Smooth muscle cell (in vitro differentiated cells): Measurements from ENCODE around the gene CYP19A1. TPM values are rescaled to one million over a fixed set of nuclear protein-coding genes. Genes with fewer than 3 reads are reported as not detected.
A peak's percentile ranks its signal among the peaks of the same experiment; 100 is the strongest.

Experiments
- DNase-seq: peaks from one replicate; lab custom pipeline; 2025; ENCODE audit not compliant: unreplicated experiment; lab: John Stamatoyannopoulos, UW
- H2AFZ ChIP-seq: fragments of 200-600 bp; sonication (generic); 2 replicates; pipeline ENCODE4 v1.6.0; 2016; ENCODE audit warnings: antibody characterized with exemption, low read depth, mild to moderate bottlenecking
- H3F3A ChIP-seq: fragments of 200-600 bp; sonication (generic); 2 replicates; pipeline ENCODE4 v1.6.0; 2017; ENCODE audit warnings: antibody characterized with exemption, low read depth
- H3K27ac ChIP-seq: fragments of 200-600 bp; sonication (generic); 2 replicates; pipeline ENCODE4 v1.5.1; 2016; ENCODE audit warnings: low read depth, mild to moderate bottlenecking
- H3K27me3 ChIP-seq: fragments of 200-600 bp; sonication (generic); 2 replicates; pipeline ENCODE4 v1.6.1; 2016; ENCODE audit warnings: low read depth, mild to moderate bottlenecking
- H3K36me3 ChIP-seq: fragments of 200-600 bp; sonication (generic); 2 replicates; pipeline ENCODE4 v1.5.1; 2016; ENCODE audit warnings: low read depth
- H3K4me1 ChIP-seq: fragments of 200-600 bp; sonication (generic); 2 replicates; pipeline ENCODE4 v1.5.1; 2016; ENCODE audit warnings: low read depth
- H3K4me2 ChIP-seq: fragments of 200-600 bp; sonication (generic); 2 replicates; pipeline ENCODE4 v1.6.0; 2016; ENCODE audit warnings: mild to moderate bottlenecking
- H3K4me3 ChIP-seq: fragments of 200-600 bp; sonication (generic); 2 replicates; pipeline ENCODE4 v1.5.1; 2016; ENCODE audit warnings: mild to moderate bottlenecking
- H3K79me2 ChIP-seq: fragments of 200-600 bp; sonication (generic); 2 replicates; pipeline ENCODE4 v1.6.0; 2016; ENCODE audit warnings: low read depth, mild to moderate bottlenecking
- H3K9ac ChIP-seq: fragments of 200-600 bp; sonication (generic); 2 replicates; pipeline ENCODE4 v1.6.0; 2016; ENCODE audit warnings: low read depth
- H3K9me3 ChIP-seq: fragments of 200-600 bp; sonication (generic); replicated peaks from 2 replicates; pipeline ENCODE4 v1.5.1; 2016; ENCODE audit warnings: low read depth
- H4K20me1 ChIP-seq: fragments of 200-600 bp; sonication (generic); 2 replicates; pipeline ENCODE4 v1.6.0; 2016; ENCODE audit warnings: low read depth
- WGBS: methylation state at CpG from one replicate; pipeline ENCODE4 v1.1.7; 2016; ENCODE audit warnings: low lambda C conversion rate; 5-methylcytosine and 5-hydroxymethylcytosine counted together
- polyA plus RNA-seq: library from polyadenylated mRNA; unstranded; fragments of >200 nt; fragmentation: Nextera tagmentation; extraction: Ambion mirVana; gene quantifications from 2 replicates; pipeline ENCODE4 v1.2.1, GENCODE V29; 2016
- total RNA-seq: library from RNA; depleted of rRNA; stranded (reverse); fragments of >200 nt; gene quantifications from 2 replicates; pipeline ENCODE4 v1.2.3, GENCODE V29; 2014
- TF ChIP-seq, protein P1 (sequence below): fragments of 200-600 bp; sonication (generic); IDR thresholded peaks from 2 replicates; pipeline ENCODE4 v1.5.1; 2017; ENCODE audit warnings: borderline replicate concordance, mild to moderate bottlenecking, antibody characterized with exemption; ENCODE audit not compliant: insufficient read depth, poor library complexity, severe bottlenecking

CYP19A1 gene
- total and polyA plus RNA-seq, 2 experiments from 2014 or later = not detected

DNA sequence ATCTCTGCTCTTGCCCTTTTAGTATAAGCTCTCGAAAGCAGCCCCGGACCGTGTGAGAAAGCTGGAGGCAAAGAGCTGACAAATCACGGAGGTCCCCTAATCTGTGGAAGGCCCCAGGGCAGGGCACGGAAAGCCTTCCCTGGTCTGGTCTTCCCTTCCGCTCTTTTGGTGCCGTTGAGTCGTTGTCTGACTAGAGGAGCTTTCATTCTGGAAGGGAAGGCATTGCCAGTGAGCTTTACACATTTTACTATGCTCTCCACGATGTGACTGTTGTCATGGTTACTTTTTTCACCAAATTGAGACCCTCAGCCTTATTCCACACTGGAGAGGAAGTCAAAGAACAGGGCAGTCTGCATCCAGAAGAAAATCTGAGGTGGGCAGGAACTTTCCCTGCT lies 71.7 kb downstream of the CYP19A1 start:
- H3K9me3 ChIP-seq = no peaks in the 10 kb centered on the region
- H3F3A ChIP-seq = no peaks in the 10 kb centered on the region
- H3K4me1 ChIP-seq = peaks cover 17% of the 10 kb centered on the region
- H3K27ac ChIP-seq = no peak overlapping the region
- peaks cover 26% of the 10 kb centered on the region for H3K27me3 ChIP-seq
- H3K79me2 ChIP-seq = no peaks in the 10 kb centered on the region
- H3K36me3 ChIP-seq = no peaks in the 10 kb centered on the region
- no peak overlapping the region for H3K9ac ChIP-seq
- DNase-seq = no peak
- H2AFZ ChIP-seq = peak overlapping the region; percentile 82
- TF ChIP-seq, protein P1, sequence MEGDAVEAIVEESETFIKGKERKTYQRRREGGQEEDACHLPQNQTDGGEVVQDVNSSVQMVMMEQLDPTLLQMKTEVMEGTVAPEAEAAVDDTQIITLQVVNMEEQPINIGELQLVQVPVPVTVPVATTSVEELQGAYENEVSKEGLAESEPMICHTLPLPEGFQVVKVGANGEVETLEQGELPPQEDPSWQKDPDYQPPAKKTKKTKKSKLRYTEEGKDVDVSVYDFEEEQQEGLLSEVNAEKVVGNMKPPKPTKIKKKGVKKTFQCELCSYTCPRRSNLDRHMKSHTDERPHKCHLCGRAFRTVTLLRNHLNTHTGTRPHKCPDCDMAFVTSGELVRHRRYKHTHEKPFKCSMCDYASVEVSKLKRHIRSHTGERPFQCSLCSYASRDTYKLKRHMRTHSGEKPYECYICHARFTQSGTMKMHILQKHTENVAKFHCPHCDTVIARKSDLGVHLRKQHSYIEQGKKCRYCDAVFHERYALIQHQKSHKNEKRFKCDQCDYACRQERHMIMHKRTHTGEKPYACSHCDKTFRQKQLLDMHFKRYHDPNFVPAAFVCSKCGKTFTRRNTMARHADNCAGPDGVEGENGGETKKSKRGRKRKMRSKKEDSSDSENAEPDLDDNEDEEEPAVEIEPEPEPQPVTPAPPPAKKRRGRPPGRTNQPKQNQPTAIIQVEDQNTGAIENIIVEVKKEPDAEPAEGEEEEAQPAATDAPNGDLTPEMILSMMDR = no peak
- peak overlapping the region; percentile 61 for H3K4me3 ChIP-seq
- H4K20me1 ChIP-seq = no peaks in the 10 kb centered on the region
- peak overlapping the region; percentile 94 for H3K4me2 ChIP-seq
- WGBS = 32% methylated on average over 9 of the region's 9 CpGs

DNA sequence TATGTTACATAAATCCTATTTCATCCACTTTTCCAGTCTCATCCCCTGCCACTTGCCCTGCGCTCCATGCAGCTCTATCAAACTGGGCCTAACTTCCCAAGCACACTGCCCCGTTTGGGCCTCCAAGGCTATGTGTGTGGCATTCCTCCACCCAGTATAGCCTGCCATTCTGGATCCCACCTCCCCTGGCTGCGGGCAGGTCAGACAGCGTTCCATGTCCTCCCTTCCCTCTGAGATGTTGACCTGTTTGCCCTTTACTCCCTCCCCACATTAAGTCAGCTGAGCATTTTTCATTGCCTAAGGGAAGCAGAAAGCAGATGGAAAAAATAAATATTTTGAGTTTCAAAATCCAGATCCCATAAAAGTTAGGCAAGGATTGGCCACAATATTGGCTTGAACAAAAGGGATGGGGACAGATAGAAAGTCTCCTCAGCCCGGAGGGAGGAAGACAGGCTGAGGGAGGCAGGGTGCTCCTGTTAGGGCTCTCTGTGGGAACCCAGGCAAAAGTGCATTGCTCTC lies 73.3 kb downstream of the CYP19A1 start:
- TF ChIP-seq, protein P1 = no peak
- H3K27me3 ChIP-seq = peaks cover 26% of the 10 kb centered on the region

DNA sequence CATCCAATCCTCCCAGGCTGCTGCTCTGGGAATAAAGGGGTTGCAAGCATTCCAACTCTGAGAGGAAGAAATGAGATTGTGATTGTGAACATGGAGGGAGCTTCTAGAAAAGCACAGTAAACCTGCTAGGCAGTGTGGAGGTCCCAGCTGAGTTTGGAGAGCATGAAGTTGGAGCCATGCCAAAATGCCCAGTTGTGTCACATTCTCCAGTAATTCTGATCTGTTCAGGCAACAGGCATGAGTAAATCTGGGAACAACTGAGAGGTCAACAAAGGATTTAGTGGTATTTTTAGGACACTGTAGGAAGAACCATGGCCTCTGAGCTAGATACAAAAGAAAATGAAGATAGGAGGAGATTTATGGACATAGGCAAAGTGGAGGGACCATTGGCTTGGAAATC lies 74.7 kb downstream of the CYP19A1 start:
- Histone ChIP-seq H3K36me3 (no peaks in the 10 kb centered on the region), H3K9me3 (no peaks in the 10 kb centered on the region), H3K27me3 (peaks cover 26% of the 10 kb centered on the region), H2AFZ (no peak overlapping the region), H3K27ac (no peak overlapping the region), H3K79me2 (no peaks in the 10 kb centered on the region), H3K4me1 (peaks cover 17% of the 10 kb centered on the region), H3K4me2 (no peak overlapping the region), H3K9ac (no peak overlapping the region), H4K20me1 (no peaks in the 10 kb centered on the region), H3F3A (no peaks in the 10 kb centered on the region), H3K4me3 (no peak overlapping the region)
- no peak for DNase-seq
- TF ChIP-seq, protein P1 = no peak

More for the DNA sequence above, 73.3 kb downstream of the CYP19A1 start:
- Histone ChIP-seq H3K4me2 (no peak overlapping the region), H3F3A (no peaks in the 10 kb centered on the region), H3K9me3 (no peaks in the 10 kb centered on the region), H4K20me1 (no peaks in the 10 kb centered on the region), H3K79me2 (no peaks in the 10 kb centered on the region), H3K36me3 (no peaks in the 10 kb centered on the region), H3K4me1 (peaks cover 17% of the 10 kb centered on the region), H3K27ac (no peak overlapping the region), H3K4me3 (no peak overlapping the region), H3K9ac (no peak overlapping the region), H2AFZ (no peak overlapping the region)
- WGBS = 94% methylated on average over 5 of the region's 5 CpGs
- no peak for DNase-seq

DNA sequence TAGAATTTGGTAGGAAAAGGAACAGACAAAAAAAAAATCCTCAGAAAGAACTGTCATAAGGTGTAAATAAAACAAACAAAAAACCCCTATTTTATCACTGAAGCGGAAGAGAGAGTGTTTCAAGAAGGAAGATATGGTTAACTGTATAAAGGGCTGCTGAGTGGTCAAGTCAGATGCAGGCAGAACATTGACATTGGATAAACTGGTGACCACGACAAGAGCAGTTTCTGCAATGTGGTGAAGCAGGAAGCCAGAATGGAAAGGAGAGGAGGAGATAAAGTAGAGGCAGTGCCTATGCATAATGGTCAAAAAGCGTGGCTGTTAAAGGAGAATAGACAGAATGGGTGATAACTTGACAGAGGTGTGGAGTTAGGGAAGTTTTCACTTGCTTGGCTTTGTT lies 75.3 kb downstream of the CYP19A1 start:
- Histone ChIP-seq H3K4me1 (peaks cover 17% of the 10 kb centered on the region), H3K79me2 (no peaks in the 10 kb centered on the region), H3K36me3 (no peaks in the 10 kb centered on the region), H3K27me3 (peaks cover 22% of the 10 kb centered on the region), H3K4me2 (no peak overlapping the region), H3K4me3 (no peak overlapping the region), H2AFZ (no peak overlapping the region), H3K9ac (no peak overlapping the region), H3F3A (no peaks in the 10 kb centered on the region), H4K20me1 (no peaks in the 10 kb centered on the region), H3K27ac (no peak overlapping the region), H3K9me3 (no peaks in the 10 kb centered on the region)
- TF ChIP-seq, protein P1 = no peak
- 83% methylated on average over 3 of the region's 3 CpGs for WGBS
- no peak for DNase-seq
